ENCODE results near the gene CYP4B1. TPM values are rescaled to one million over a fixed set of nuclear protein-coding genes. Genes with fewer than 3 reads are reported as not detected.

CYP4B1 gene
- total RNA-seq, 1 donor from 2014 or later, result not detected

GRCh38 chr1:46757247-46757955 lies 41.4 kb upstream of the CYP4B1 start:
- ChIA-PET CTCF (no interaction called here), POLR2A (no interaction called here)
- no peak for TF ChIP-seq CTCF (IDR thresholded peaks at IDR 0.05)
- Mint-ChIP-seq H3K4me1 (no peaks in the 10 kb centered on the region), H3K4me3 (no peak overlapping the region), H3K36me3 (ENCODE audit: low read depth) (no peaks in the 10 kb centered on the region), H3K9me3 (no peaks in the 10 kb centered on the region), H3K27me3 (peaks cover 24% of the 10 kb centered on the region), H3K27ac (no peak overlapping the region)
- ATAC-seq (ENCODE audit: low read depth) (no peak), DNase-seq (no peak)
- intact Hi-C loops (cut with micrococcal nuclease), result no loop called here

GRCh38 chr1:46757956-46758528 lies 40.8 kb upstream of the CYP4B1 start:
- Mint-ChIP-seq H3K9me3 (no peaks in the 10 kb centered on the region), H3K27ac (no peak overlapping the region), H3K27me3 (peaks cover 22% of the 10 kb centered on the region), H3K4me1 (no peaks in the 10 kb centered on the region), H3K36me3 (ENCODE audit: low read depth) (no peaks in the 10 kb centered on the region), H3K4me3 (no peak overlapping the region)
- no peak for DNase-seq
- CTCF ChIA-PET, result no interaction called here
- POLR2A ChIA-PET, result no interaction called here
- no peak for ATAC-seq (ENCODE audit: low read depth)
- intact Hi-C loops (cut with micrococcal nuclease), result no loop called here
- TF ChIP-seq CTCF (IDR thresholded peaks at IDR 0.05), result no peak

GRCh38 chr1:46760558-46761166 lies 38.2 kb upstream of the CYP4B1 start:
- POLR2A ChIA-PET, result no interaction called here
- peaks cover 21% of the 10 kb centered on the region for H3K27me3 Mint-ChIP-seq

GRCh38 chr1:46761740-46762139 lies 37.1 kb upstream of the CYP4B1 start:
- H3K27me3 Mint-ChIP-seq, result peaks cover 17% of the 10 kb centered on the region
- no peak for TF ChIP-seq CTCF (IDR thresholded peaks at IDR 0.05)
- H3K4me3 Mint-ChIP-seq, result no peak overlapping the region
- H3K9me3 Mint-ChIP-seq, result no peaks in the 10 kb centered on the region
- no peaks in the 10 kb centered on the region for H3K36me3 Mint-ChIP-seq (ENCODE audit: low read depth)
- CTCF ChIA-PET, result no interaction called here
- no peak overlapping the region for H3K27ac Mint-ChIP-seq
- ATAC-seq (ENCODE audit: low read depth) (no peak), DNase-seq (no peak)
- POLR2A ChIA-PET, result no interaction called here
- H3K4me1 Mint-ChIP-seq, result no peaks in the 10 kb centered on the region
- intact Hi-C loops (cut with micrococcal nuclease), result no loop called here

More at GRCh38 chr1:46760558-46761166, 38.2 kb upstream of the CYP4B1 start:
- TF ChIP-seq CTCF (IDR thresholded peaks at IDR 0.05), result no peak
- Mint-ChIP-seq H3K9me3 (no peaks in the 10 kb centered on the region), H3K4me1 (no peaks in the 10 kb centered on the region), H3K27ac (no peak overlapping the region), H3K36me3 (ENCODE audit: low read depth) (no peaks in the 10 kb centered on the region), H3K4me3 (no peak overlapping the region)
- no peak for DNase-seq
- intact Hi-C loops (cut with micrococcal nuclease), result no loop called here
- CTCF ChIA-PET, result no interaction called here
- no peak for ATAC-seq (ENCODE audit: low read depth)

DNA sequence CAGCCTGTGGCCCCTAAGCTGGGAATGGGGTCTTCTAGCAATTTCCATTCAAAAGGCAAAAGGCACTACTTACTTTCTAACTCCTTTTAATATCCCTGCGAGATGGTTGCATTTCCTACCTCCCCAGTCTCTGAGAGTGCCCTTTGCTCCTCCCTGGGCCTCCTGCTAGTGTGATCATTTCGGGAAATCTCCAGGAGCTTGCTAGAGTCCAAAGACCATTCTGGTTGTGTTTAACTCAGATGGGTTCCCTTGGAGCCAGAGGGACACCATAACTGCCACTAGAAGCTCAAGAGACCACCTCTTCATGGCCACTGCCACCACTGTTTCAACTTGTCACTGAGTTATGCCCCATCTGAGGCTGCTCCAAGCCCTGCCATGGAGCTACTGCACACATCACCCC lies 34.4 kb upstream of the CYP4B1 start:
- Mint-ChIP-seq H3K4me1 (no peaks in the 10 kb centered on the region), H3K9me3 (no peaks in the 10 kb centered on the region), H3K27ac (no peak overlapping the region), H3K4me3 (no peak overlapping the region), H3K27me3 (peaks cover 20% of the 10 kb centered on the region), H3K36me3 (ENCODE audit: low read depth) (no peaks in the 10 kb centered on the region)
- CTCF ChIA-PET, result no interaction called here
- POLR2A ChIA-PET, result no interaction called here
- TF ChIP-seq CTCF (IDR thresholded peaks at IDR 0.05), result no peak
- no peak for ATAC-seq (ENCODE audit: low read depth)
- intact Hi-C loops (cut with micrococcal nuclease), result no loop called here
- no peak for DNase-seq

Data from activated B cell treated with CpG ODN at 0.5 μM for 24 hours (primary cell).